PC-3 (cell line): ENCODE data around the gene TRIM47.

Experiments
- EZH2 ChIP-seq: fragments of 300-600 bp; sonication (generic); IDR thresholded peaks from one replicate; pipeline ENCODE4 v1.6.1; 2017; ENCODE audit warnings: antibody characterized with exemption, mild to moderate bottlenecking, low read length; ENCODE audit not compliant: unreplicated experiment
- TF ChIP-seq, protein P1 (sequence below): fragments of 300-600 bp; sonication (generic); conservative IDR thresholded peaks from 2 replicates; pipeline ENCODE4 v1.5.1; 2017; ENCODE audit warnings: antibody characterized with exemption, low read depth, mild to moderate bottlenecking, low read length

DNA sequence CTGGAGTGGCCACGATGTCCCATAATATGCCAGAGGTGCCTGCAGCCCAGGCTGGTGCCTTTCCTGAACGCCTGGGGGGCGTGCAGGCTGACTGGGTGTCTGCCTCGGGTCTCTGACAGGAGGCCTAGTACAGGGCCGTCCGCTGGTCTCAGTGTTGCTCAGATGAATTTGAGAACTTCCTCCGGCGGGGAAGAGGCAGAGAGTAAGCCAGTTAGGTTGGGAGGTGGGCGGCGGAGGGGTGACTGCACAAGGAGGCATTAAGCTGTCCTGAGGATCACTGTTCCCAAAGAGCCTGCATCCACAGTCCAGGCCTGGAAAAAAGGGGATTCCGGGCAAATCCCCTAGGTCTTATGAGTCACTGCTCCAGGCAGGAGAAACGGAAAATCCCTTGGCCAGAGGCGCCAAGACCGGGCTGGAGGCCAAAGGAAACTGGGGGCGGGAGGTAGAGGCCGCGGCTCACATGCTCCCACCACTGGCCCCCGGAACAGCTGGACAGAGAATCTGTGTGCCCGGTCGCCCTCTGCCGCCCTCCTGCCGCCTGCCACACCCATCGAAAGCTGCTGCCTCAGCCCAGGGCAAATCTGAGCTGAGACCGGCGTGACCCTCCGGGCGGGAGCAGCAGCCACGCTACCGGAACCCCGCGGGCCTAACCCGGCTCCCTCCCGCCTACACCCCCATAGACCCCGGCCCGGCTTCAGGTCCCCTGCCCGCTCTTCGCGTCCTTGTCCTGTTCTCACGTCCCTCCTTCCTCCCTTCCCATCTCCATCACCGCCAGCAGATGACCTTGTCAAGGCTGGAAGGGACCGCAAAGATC lies 1.2 kb downstream of the TRIM47 start:
- TF ChIP-seq, protein P1, sequence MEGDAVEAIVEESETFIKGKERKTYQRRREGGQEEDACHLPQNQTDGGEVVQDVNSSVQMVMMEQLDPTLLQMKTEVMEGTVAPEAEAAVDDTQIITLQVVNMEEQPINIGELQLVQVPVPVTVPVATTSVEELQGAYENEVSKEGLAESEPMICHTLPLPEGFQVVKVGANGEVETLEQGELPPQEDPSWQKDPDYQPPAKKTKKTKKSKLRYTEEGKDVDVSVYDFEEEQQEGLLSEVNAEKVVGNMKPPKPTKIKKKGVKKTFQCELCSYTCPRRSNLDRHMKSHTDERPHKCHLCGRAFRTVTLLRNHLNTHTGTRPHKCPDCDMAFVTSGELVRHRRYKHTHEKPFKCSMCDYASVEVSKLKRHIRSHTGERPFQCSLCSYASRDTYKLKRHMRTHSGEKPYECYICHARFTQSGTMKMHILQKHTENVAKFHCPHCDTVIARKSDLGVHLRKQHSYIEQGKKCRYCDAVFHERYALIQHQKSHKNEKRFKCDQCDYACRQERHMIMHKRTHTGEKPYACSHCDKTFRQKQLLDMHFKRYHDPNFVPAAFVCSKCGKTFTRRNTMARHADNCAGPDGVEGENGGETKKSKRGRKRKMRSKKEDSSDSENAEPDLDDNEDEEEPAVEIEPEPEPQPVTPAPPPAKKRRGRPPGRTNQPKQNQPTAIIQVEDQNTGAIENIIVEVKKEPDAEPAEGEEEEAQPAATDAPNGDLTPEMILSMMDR = no peak
- TF ChIP-seq EZH2 = no peak
